HG03442 (cell line): ENCODE data around the gene SLX4IP.

Source experiments
- ATAC-seq: cut with Tn5 transposase; IDR thresholded peaks from one replicate; pipeline ENCODE4 v1.9.1; 2021; ENCODE audit warnings: mild to moderate bottlenecking, moderate library complexity; ENCODE audit not compliant: unreplicated experiment

Gene SLX4IP

DNA sequence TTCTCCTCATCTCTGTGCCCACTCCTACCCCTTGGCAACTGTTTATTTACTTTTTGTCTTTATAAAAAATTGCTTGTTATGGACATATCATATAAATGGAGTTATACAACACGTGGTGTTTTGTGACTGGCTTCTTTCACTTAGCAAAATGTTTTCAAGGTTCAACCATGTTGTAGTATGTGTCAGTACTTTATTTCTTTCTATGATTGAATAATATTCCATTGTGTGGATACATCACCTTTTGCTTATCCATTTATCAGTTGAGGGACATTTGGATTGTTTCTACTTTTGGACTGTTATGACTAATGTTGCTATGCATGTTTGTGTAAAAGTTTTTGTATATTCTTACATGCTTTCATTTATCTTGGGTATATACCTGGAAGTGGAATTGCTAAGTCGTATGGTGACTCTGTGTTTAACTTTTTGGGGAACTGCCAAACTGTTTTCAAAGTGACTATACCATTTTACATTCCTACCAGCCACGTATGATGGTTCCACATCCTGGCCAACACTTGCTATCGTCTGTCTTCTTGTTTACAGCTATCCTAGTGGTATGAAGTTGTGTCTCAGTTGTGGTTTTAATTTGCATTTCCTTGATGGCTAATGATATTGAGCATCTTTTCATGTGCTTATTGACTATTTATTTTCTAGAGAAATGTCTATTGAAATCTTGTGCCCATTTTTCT lies 84.4 kb downstream of the SLX4IP start:
- ATAC-seq: peak; percentile 45

- ATAC-seq: no peak
These were observed 85.4 kb downstream of the SLX4IP start for GRCh38 chr20:10520528-10520927.

- no peak for ATAC-seq
These were observed 86.1 kb downstream of the SLX4IP start for GRCh38 chr20:10521068-10521831.

DNA sequence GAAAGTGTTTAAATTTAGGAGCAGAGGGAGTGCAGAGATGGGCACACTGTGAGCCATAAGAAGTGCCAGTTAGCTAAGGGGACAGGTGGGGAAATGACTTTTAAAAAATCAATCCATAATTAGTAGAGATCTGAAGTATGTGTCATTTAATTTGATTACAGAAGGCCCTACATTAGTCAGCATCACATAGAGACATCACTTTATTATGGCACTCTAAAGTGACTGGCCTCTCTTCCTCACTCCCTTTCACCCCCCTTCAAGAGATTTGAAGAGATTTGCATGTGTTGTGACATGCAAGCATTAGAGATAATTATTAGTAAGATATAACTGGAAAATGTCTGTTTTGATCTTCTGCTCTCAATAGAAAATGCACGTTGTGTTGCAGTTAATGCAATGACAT lies 86.7 kb downstream of the SLX4IP start:
- no peak for ATAC-seq

GRCh38 chr20:10522328-10522727 lies 87.2 kb downstream of the SLX4IP start:
- no peak for ATAC-seq

- no peak for ATAC-seq
These were observed 88.3 kb downstream of the SLX4IP start for GRCh38 chr20:10523443-10523842.

DNA sequence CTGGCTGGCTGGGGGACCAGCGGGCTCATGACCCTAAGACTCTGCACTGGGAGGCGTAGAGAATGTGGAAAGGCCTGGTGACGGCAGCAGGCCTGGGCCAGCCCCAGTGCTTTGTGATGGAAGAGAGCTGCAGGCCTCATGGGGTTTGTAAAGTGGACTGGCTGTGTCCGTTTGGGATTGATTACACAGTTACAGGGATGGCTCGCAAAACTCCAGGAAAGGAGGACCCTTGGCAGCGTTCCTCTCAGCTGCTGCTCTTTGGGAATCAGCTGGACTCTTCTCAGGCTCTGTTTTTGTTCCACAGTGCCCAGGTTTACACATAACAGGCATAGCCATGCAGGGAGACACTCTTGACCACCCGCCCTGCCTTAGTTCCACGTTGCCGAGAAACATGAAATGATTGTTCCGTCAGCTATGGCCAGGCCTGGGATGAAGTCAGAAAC lies 89.0 kb downstream of the SLX4IP start:
- ATAC-seq: no peak

GRCh38 chr20:10524643-10525042 lies 89.5 kb downstream of the SLX4IP start:
- ATAC-seq: no peak

DNA sequence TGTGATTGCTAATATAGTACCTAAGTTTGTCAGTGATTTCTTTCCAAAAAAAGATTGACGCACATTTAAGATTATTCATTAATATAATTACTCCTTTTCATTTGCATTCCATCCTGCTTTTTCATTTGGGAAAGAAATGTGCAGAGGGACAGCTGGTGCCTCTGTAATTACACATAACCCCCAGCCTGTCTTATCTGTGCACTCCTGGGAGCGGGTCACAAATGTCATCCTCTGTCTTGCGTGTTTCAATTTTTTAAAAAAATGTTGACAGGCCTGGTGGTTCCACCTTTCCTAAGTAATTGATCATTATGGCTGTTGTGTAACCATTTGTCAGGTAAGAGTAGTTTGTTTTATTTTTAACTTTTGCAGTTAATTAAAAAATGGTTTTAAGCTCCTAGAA lies 92.7 kb downstream of the SLX4IP start:
- ATAC-seq: no peak

GRCh38 chr20:10530883-10531282 lies 95.8 kb downstream of the SLX4IP start:
- no peak for ATAC-seq

DNA sequence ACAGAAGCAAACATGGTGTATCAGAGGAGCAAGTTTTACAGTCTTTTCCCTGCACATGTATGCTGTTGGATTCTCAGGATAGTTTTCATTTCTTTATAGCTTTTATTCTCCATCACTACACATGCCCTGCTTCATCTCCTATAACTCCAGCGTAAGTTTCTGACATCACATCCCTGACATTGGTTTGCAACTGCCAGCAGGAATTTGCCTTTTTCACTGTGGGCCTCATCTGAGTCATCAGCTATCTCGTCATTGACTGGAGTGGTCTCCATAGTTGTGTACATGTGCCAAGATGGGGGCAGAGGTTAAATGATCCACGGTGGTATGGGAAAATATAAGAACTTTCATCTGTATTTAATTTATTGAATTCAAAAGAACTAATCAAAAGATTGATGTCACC lies 96.7 kb downstream of the SLX4IP start:
- no peak for ATAC-seq

GRCh38 chr20:10532361-10532760 lies 97.3 kb downstream of the SLX4IP start:
- no peak for ATAC-seq

DNA sequence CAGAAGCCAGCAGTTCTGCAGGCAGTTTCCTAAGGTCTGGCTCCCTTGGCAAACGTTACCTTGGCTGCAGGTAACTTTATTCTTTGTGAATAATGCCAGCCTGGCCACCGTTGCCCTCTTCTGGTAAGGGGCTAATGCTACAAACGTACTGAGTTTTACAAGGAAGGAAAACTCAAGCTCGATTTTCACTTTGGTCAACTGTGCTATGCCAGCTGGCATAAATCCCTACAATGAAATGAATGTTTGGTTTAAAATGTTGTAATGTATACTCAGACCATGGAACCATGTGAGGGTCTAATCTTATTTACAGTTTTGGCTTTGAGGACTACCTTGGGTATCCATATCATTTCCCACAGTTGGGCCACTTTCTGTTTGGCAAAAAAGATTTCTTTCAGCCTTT lies 101.4 kb downstream of the SLX4IP start:
- no peak for ATAC-seq

DNA sequence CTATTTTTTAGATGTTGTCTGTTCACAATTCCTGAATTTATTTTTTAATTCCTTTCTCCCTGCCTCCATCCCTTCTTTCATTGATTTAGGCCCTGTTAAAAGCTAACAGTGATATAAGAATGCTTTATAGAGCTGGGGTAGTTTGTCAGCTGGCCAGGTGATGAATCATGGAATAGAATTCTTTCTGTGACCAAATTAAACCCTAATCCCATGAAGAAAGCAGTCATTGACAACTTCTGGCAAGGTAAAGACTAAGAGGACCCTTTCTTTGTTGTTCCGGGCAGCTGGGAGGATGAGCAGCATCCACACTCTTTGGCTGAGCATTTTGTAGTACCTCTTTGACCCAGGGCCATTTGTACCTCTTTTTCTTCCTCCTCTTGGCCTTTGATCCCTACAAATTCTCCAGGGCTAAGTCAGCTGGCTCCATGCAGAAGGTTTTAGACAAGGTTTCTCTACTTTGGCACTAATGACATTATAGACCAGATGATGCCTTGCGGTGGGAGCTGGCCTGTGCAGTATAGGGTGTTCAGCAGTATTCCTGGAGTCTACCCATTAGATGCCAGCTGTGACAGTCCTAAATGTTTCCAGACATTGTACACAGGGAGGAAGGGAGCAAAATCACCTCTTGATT lies 102.9 kb downstream of the SLX4IP start:
- ATAC-seq: no peak

- no peak for ATAC-seq
These were observed 103.7 kb downstream of the SLX4IP start for GRCh38 chr20:10538768-10539167.

DNA sequence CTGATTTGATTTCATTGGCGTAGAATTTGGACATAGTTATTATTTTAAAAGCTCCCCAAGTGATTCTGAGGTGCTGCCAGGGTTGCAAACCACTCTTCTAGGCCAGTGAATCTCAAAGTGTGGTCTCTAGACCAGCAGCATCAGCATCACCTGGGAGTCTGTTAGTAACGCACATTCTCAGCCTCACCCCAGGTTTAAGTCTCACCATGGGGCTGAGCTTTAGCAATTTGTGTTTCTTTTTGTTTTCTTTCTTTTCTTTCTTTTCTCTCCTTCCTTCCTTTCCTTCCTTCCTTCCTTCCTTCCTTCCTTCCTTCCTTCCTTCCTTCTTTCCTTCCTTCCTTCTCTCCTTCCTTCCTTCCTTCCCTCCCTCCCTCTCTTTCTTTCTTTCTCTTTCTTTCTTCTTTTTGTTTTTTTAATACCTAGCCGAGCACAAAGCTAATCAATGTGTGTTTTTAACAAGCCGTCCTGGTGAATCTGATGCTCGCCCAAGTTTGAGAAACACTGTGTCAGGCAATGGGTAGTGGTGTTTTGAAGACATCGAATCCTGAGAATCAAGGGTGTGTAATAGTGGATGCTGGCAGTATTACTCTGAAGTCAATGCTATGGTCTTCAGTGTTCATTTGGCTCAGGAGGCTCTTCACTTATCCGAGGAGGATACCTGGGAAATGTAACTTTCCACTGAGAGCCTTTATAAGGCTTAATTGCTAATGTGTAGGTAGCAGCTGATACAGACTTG lies 104.9 kb downstream of the SLX4IP start:
- no peak for ATAC-seq

DNA sequence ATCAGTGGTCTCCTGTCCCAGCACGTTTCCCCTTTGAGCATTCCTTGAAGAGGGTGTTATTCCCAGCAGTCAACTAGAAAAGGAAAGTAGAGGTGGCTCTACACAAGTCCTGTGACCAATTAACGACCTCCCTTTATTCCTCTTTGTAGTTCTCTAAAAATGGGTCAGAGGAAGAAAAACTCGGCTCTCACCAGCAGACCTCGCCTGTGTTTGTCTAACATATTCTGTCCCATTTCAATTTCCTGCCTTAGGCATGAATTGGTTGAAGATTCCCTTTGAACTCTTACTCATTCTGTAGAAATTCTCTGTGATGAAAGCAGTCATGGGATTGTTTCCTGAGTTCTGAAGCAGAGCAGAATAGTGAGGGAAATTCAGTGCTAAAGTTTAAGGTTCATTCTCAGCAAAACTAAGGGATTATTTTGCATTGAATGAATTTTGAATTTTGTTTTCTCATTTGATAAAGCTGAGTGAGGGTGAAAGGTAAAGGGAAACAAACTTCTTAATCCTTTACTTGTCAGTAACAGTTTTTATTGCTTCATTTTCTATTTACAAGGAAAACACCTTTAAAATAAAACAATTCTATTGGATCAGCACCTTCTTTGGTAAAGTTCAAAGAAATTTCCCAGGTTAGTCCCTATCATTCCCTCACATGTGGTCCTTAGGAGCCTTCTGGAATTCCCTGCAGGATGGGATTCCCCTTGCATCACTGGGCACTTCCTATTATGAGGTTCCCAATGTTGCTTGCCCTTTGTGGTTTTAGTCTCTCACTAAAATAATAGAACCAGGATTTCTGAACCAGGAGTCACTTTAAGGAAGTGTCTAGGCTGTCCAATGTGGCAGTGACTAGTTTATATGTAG lies 105.8 kb downstream of the SLX4IP start:
- no peak for ATAC-seq

GRCh38 chr20:10541668-10542411 lies 106.7 kb downstream of the SLX4IP start:
- no peak for ATAC-seq

DNA sequence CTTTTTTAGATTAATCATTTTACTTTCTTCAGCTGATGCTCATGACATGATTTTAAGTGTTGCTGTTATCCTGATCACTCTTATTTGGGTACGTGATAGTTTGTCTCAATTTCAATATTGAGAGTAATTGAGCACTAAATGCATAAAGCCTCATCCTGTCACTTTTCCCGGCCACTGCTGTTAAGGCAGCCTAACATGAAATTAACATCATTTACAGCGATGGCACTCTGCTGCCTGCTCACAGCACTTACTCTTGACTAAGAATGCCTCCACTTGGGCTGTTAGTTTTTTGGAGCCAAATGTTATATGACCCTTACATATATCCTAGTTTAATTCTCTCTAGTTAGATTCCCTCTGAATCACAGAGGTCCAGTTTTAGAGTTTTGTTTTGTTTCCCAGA lies 107.3 kb downstream of the SLX4IP start:
- no peak for ATAC-seq

DNA sequence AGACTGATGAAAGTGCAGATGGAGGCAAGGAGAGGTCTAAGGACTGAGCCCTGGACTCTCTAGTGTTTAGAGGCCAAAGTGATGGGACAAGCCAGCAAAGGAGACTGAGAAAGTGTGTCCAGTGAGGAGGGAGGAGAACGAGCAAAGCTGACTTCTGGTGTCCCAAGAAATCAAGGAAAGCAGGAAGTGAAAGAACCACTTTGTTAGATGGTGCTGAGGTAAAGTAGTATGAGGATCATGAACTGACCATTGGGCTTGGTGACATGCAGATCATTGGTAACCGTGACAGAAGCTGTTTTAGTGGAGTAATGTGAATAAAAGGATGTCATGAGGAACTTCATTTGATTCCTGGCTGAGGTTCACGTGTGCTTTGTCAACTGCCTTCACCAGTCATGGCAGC lies 108.4 kb downstream of the SLX4IP start:
- ATAC-seq: no peak
